IPS-NIHi11 (cell line): ENCODE measurements around the gene MAU2.
"Not testable (repeated sequence)": the region's sequence is repeated elsewhere in the genome, so short reads cannot be mapped to it uniquely, and the experiment has no call there.

ENCODE experiments used
- DNase-seq: peaks from one replicate; pipeline ENCODE4 v3.0.0; 2012; ENCODE audit warnings: mixed read lengths, low spot score

MAU2 gene

DNA sequence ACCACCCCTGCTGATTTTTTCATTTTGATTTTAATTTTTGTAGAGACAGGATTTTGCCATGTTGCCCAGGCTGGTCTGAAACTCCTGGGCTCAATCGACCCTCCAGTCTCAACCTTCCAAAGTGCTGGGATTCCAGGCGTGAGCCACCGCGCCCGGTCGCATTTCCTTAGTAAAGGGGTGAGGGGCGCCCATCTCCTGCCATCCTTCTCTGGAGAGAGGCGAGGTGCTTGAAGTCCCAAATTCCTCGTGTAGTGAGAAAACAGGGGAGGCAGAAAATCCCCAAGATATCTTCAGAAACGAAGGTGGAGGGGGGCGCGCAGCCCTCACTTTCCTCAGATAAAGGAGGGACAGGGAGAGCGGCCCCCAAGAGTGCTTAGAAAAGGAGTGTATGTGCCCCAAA, 63.9 kb downstream of the MAU2 start:
- DNase-seq: no peak

- DNase-seq: peak; percentile 94
These were observed 64.7 kb downstream of the MAU2 start for GRCh38 chr19:19385131-19385895.

DNA sequence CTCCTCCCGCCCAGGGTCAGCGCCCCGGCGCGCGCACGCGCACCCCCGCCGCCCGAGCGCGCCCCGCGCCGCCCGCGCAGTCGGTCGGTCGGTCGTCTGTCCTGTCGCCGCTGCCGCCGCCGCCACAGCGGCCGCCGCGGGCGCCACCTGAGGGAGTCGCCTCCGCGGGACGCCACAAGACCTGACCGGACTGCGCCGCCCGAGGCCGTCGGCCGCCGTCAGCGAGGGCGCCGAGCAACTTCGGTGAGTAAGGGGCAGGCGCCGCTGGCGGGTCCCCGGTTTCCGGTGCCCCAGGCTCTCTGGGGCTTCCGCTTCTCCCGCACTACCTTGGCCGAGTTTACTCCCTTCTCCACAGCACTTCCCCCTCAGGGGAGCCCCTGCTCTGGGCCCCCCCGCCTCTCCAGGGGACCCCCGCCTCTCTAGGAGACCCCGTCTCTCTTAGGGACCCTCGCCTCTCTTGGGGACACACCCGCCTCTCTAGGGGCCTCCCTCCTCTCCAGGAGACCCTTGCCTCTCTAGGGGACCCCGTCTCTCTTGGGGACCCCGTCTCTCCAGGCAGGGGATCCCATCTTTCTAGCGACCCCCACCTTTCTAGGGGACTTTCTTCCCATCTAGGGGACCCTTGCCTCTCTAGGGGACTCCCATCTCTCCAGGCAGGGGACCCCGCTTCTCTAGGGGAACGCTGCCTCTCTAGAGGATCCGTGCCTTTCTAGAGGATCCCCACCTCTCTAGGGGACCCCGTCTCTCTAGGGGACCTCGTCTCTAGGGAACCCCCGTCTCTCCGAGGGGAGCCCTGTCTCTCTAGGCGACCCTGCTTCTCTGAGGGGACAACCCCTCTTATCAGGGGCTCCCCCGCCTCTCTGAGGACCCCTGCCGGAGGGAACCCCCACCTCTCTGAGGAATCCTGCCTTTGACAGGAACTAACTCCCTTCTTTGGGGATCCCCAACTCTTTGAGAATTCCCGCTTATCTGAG, 65.6 kb downstream of the MAU2 start:
- DNase-seq: peak; percentile 56

GRCh38 chr19:19387108-19387507, 66.5 kb downstream of the MAU2 start:
- DNase-seq: no peak

- no peak for DNase-seq
These were observed 68.2 kb downstream of the MAU2 start for GRCh38 chr19:19388568-19389555.

DNA sequence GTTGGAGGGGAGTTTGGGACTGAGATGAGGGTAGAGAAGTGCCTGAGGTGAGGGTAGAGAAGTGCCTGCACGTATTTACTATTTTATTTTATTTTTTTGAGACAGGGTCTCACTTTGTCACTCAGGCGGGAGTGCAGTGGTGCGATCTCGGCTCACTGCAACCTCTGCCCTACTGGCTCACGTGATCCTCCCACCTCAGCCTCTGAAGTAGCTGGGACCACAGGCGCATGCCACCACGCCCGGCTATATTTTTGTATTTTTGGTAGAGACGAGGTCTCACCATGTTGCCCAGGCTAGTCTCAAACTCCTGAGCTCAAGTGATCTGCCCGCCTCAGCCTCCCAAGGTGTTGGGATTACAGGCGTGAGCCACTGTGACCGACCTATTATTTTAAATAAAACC, 69.1 kb downstream of the MAU2 start:
- not testable (repeated sequence) for DNase-seq

- not testable (repeated sequence) for DNase-seq
These were observed 73.7 kb downstream of the MAU2 start for GRCh38 chr19:19394333-19394732.

GRCh38 chr19:19399733-19400433, 79.3 kb downstream of the MAU2 start:
- DNase-seq: no peak

GRCh38 chr19:19402656-19403372, 82.2 kb downstream of the MAU2 start:
- no peak for DNase-seq

DNA sequence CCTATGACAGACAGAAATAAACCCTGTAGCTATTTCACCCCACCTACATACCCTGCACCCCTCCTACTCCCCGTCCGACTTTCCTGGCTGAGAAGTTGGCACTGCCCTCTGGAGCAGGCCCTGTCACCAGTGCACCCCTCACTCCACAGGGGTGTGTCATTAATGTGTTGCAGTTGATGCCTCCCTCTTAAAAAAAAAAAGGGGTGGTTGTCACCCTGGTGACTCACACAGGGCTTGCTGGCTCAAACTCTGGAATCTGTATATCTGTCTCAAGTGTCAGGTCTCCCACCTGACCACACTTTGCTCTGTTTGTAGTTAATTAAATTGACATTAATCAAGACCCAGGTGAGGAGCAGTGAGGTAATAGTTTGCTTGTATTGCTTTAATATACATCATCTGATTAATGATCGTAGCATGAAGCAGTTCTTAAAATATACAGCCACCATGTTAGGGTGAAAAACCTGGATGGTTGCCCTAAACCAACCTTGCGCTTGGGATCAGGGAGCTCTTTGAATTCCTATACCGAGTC, 82.8 kb downstream of the MAU2 start:
- no peak for DNase-seq

- peak; percentile 91 for DNase-seq
These were observed 84.5 kb downstream of the MAU2 start, which contains the start of gene GATAD2A for GRCh38 chr19:19404879-19405860. Gene GATAD2A, plus strand, starts transcription at chr19:19405675. Its CDS starts 59,671 bp downstream, at chr19:19465346.

GRCh38 chr19:19405971-19406877, 85.6 kb downstream of the MAU2 start:
- DNase-seq: peak; percentile 66

- DNase-seq: no peak
These were observed 86.4 kb downstream of the MAU2 start for GRCh38 chr19:19406878-19407632.

GRCh38 chr19:19407633-19407930, 87.0 kb downstream of the MAU2 start:
- DNase-seq: no peak
